Limb (tissue), 2 donors: ENCODE results near the gene USP54.
"Not testable (repeated sequence)": the region's sequence is repeated elsewhere in the genome, so short reads cannot be mapped to it uniquely, and the experiment has no call there.

ENCODE experiments used
- DNase-seq, 2 donors: peaks; one replicate each; pipeline ENCODE4 v3.0.0-alpha.2; 2016; ENCODE audit errors: extremely low spot score in 2 of 2

The USP54 gene

GRCh38 chr10:73591935-73592699, 975 bp upstream of the USP54 start:
- no peak for DNase-seq

- no peak for DNase-seq
These were observed 1.5 kb downstream of the USP54 start for GRCh38 chr10:73589563-73590126.

- no peak for DNase-seq
These were observed 2.5 kb downstream of the USP54 start for GRCh38 chr10:73588656-73589055.

- DNase-seq, result no peak
These were observed 4.6 kb downstream of the USP54 start for GRCh38 chr10:73586583-73586984.

GRCh38 chr10:73585327-73585726, 5.8 kb downstream of the USP54 start:
- DNase-seq, result no peak

GRCh38 chr10:73584737-73585136, 6.4 kb downstream of the USP54 start:
- no peak for DNase-seq

- DNase-seq, result no peak
These were observed 9.2 kb downstream of the USP54 start for GRCh38 chr10:73581918-73582317.

GRCh38 chr10:73578927-73579326, 12.2 kb downstream of the USP54 start:
- not testable (repeated sequence) for DNase-seq

- DNase-seq, result peak in 1 of 2 donors; percentile 53
These were observed 13.4 kb downstream of the USP54 start for GRCh38 chr10:73577788-73578187.

GRCh38 chr10:73576890-73577591, 14.1 kb downstream of the USP54 start:
- DNase-seq, result no peak

- DNase-seq, result peak in 1 of 2 donors; percentile 53
These were observed 14.8 kb downstream of the USP54 start for GRCh38 chr10:73576178-73576889.

- DNase-seq, result not testable (repeated sequence)
These were observed 24.1 kb downstream of the USP54 start for GRCh38 chr10:73567025-73567424.

GRCh38 chr10:73561192-73561591, 29.9 kb downstream of the USP54 start:
- no peak for DNase-seq

GRCh38 chr10:73559590-73559989, 31.6 kb downstream of the USP54 start:
- DNase-seq, result no peak

- DNase-seq, result no peak
These were observed 34.3 kb downstream of the USP54 start for GRCh38 chr10:73556855-73557254.

GRCh38 chr10:73554721-73555120, 36.4 kb downstream of the USP54 start:
- DNase-seq, result no peak

- no peak for DNase-seq
These were observed 37.4 kb downstream of the USP54 start for GRCh38 chr10:73553761-73554160.

GRCh38 chr10:73552819-73553715, 38.1 kb downstream of the USP54 start:
- peak; percentile 38 to 49 for DNase-seq

GRCh38 chr10:73551515-73551914, 39.6 kb downstream of the USP54 start:
- no peak for DNase-seq

- DNase-seq, result no peak
These were observed 45.8 kb downstream of the USP54 start for GRCh38 chr10:73545357-73545756.

GRCh38 chr10:73537709-73538108, 53.4 kb downstream of the USP54 start:
- no peak for DNase-seq
